Liver (tissue), 9 donors: ENCODE measurements around the gene AFAP1L2. TPM values are rescaled to one million over a fixed set of nuclear protein-coding genes. Genes with fewer than 3 reads are reported as not detected.

Experiments used
- DNase-seq: peaks from one replicate; pipeline ENCODE4 v3.0.0-alpha.2; 2017; ENCODE audit warnings: low spot score
- H3K27ac ChIP-seq, 2 donors: one replicate each; pipeline ENCODE4 v1.7.0; 2013; ENCODE audit warnings: inconsistent platforms in 2 of 2, low read length in 2 of 2, control low read depth in 1 of 2, low read depth in 1 of 2, mild to moderate bottlenecking in 1 of 2
- H3K27me3 ChIP-seq, 4 donors: one replicate each; pipeline versions ENCODE4 v1.6.1 to v1.7.0; 2013; ENCODE audit warnings: low read length in 3 of 4, inconsistent platforms in 1 of 4, mild to moderate bottlenecking in 1 of 4, moderate library complexity in 1 of 4; ENCODE audit not compliant: control insufficient read depth in 4 of 4, insufficient read depth in 4 of 4
- H3K36me3 ChIP-seq, 4 donors: one replicate each; pipeline versions ENCODE4 v1.6.1 to v1.7.0; 2013; ENCODE audit warnings: low read length in 3 of 4, mild to moderate bottlenecking in 3 of 4, low read depth in 1 of 4, moderate library complexity in 1 of 4; ENCODE audit not compliant: control insufficient read depth in 4 of 4, insufficient read depth in 3 of 4
- H3K4me1 ChIP-seq, 4 donors: one replicate each; pipeline versions ENCODE4 v1.6.1 to v1.7.0; 2013; ENCODE audit warnings: low read length in 3 of 4, mild to moderate bottlenecking in 3 of 4, moderate library complexity in 1 of 4; ENCODE audit not compliant: control insufficient read depth in 4 of 4, insufficient read depth in 4 of 4
- H3K4me3 ChIP-seq, 3 donors: one replicate each; pipeline versions ENCODE4 v1.6.1 to v1.7.0; 2013; ENCODE audit warnings: low read length in 3 of 3, control low read depth in 1 of 3, low read depth in 1 of 3, mild to moderate bottlenecking in 1 of 3
- H3K9ac ChIP-seq, 2 donors: one replicate each; pipeline ENCODE4 v1.7.0; 2013; ENCODE audit warnings: low read length in 2 of 2, mild to moderate bottlenecking in 2 of 2, moderate library complexity in 2 of 2, control low read depth in 1 of 2, low read depth in 1 of 2
- H3K9me3 ChIP-seq, 4 donors: one replicate each; pipeline versions ENCODE4 v1.6.1 to v1.7.0; 2013; ENCODE audit warnings: low read length in 3 of 4; ENCODE audit not compliant: control insufficient read depth in 4 of 4
- ATF3 ChIP-seq: IDR thresholded peaks from 2 replicates; pipeline ENCODE4 v1.6.1; 2016; ENCODE audit warnings: antibody characterized with exemption
- CTCF ChIP-seq: fragments of 150-350 bp; IDR thresholded peaks from 2 replicates; pipeline ENCODE4 v1.5.1; 2017; ENCODE audit warnings: improper control_type of control experiment, low read depth, low read length; ENCODE audit not compliant: missing input control
- EGR1 ChIP-seq, 2 donors: IDR thresholded peaks; 2 replicates each; pipeline ENCODE4 v1.6.1; 2016 to 2018; ENCODE audit warnings: antibody characterized with exemption in 2 of 2, low read depth in 2 of 2
- FOXA2 ChIP-seq: IDR thresholded peaks from 2 replicates; pipeline ENCODE4 v1.6.1; 2016; ENCODE audit warnings: antibody characterized with exemption
- GABPA ChIP-seq, 2 donors: IDR thresholded peaks in 1 of 2; conservative IDR thresholded peaks in 1 of 2; 2 replicates each; pipeline ENCODE4 v1.6.1; 2016; ENCODE audit warnings: antibody characterized with exemption in 2 of 2, mild to moderate bottlenecking in 1 of 2, moderate library complexity in 1 of 2
- HNF4A ChIP-seq, 2 donors: conservative IDR thresholded peaks; 2 replicates each; pipeline ENCODE4 v1.6.1; 2016; ENCODE audit warnings: antibody characterized with exemption in 2 of 2, mild to moderate bottlenecking in 2 of 2
- HNF4G ChIP-seq: IDR thresholded peaks from 2 replicates; pipeline ENCODE4 v1.6.1; 2016; ENCODE audit warnings: antibody characterized with exemption
- JUND ChIP-seq, 2 donors: IDR thresholded peaks; 2 replicates each; pipeline ENCODE4 v1.6.1; 2016; ENCODE audit warnings: antibody characterized with exemption in 2 of 2
- MAX ChIP-seq: IDR thresholded peaks from 2 replicates; pipeline ENCODE4 v1.6.1; 2016; ENCODE audit warnings: antibody characterized with exemption
- NR2F2 ChIP-seq: IDR thresholded peaks from 2 replicates; pipeline ENCODE4 v1.6.1; 2016; ENCODE audit warnings: antibody characterized with exemption
- RAD21 ChIP-seq, 2 donors: IDR thresholded peaks; 2 replicates each; pipeline ENCODE4 v1.6.1; 2016; ENCODE audit warnings: antibody characterized with exemption in 2 of 2, mild to moderate bottlenecking in 2 of 2
- REST ChIP-seq: IDR thresholded peaks from 2 replicates; pipeline ENCODE4 v1.6.1; 2016; ENCODE audit warnings: antibody characterized with exemption, mild to moderate bottlenecking
- RXRA ChIP-seq, 2 donors: IDR thresholded peaks; 2 replicates each; pipeline ENCODE4 v1.6.1; 2017 to 2018; ENCODE audit warnings: antibody characterized with exemption in 2 of 2, mild to moderate bottlenecking in 1 of 2
- SP1 ChIP-seq: IDR thresholded peaks from 2 replicates; pipeline ENCODE4 v1.6.1; 2018; ENCODE audit warnings: antibody characterized with exemption, mild to moderate bottlenecking
- TAF1 ChIP-seq: conservative IDR thresholded peaks from 2 replicates; pipeline ENCODE4 v1.6.1; 2016; ENCODE audit warnings: antibody characterized with exemption, mild to moderate bottlenecking
- ZBTB33 ChIP-seq: IDR thresholded peaks from 2 replicates; pipeline ENCODE4 v1.6.1; 2016; ENCODE audit warnings: antibody characterized with exemption
- WGBS: extraction: QIAGEN DNeasy Blood & Tissue Kit; methylation state at CpG from one replicate; pipeline ENCODE4 v1.1.7; 2013; 5-methylcytosine and 5-hydroxymethylcytosine counted together
- polyA plus RNA-seq, 2 donors: library from polyadenylated mRNA; stranded (reverse) in 1 of 2; unstranded in 1 of 2; fragments of 200-250 nt in 1 of 2; fragments of >200 nt in 1 of 2; fragmentation: Nextera tagmentation in 1 of 2; extraction: Ambion mirVana in 1 of 2; gene quantifications; one replicate each; pipeline versions ENCODE4 v1.2.1 to v1.2.3, GENCODE V29; 2013 to 2015
- total RNA-seq, 2 donors: library from RNA; depleted of rRNA; stranded (reverse); fragments of >200 nt; gene quantifications; one replicate each; pipeline ENCODE4 v1.2.3, GENCODE V29; 2014
- donor health status: healthy.
- donor health status: healthy.
- donor health status: healthy.
- donor health status: healthy.
- donor health status: healthy.

Gene AFAP1L2
- total and polyA plus RNA-seq, 4 donors = 0.53 to 1.8 (median 1.3) TPM

GRCh38 chr10:114373631-114374030 is 30.7 kb downstream of the AFAP1L2 start (continued):
- TF ChIP-seq REST (no peak), GABPA (IDR thresholded peaks at IDR 0.05 in 1 of 2, conservative IDR thresholded peaks at IDR 0.05 in 1 of 2) (no peak), RAD21 (IDR thresholded peaks at IDR 0.05) (no peak), MAX (no peak)

GRCh38 chr10:114372995-114373394 is 31.3 kb downstream of the AFAP1L2 start:
- Histone ChIP-seq H3K4me3 (no peak overlapping the region), H3K27ac (no peak overlapping the region), H3K4me1 (no peaks in the 10 kb centered on the region), H3K27me3 (no peaks in the 10 kb centered on the region), H3K9me3 (no peaks in the 10 kb centered on the region), H3K9ac (no peak overlapping the region), H3K36me3 (no peaks in the 10 kb centered on the region)
- WGBS = 72% methylated on average over 5 of the region's 5 CpGs
- TF ChIP-seq SP1 (no peak), JUND (IDR thresholded peaks at IDR 0.05) (no peak), ZBTB33 (no peak), NR2F2 (no peak), MAX (no peak), REST (no peak), CTCF (no peak), TAF1 (no peak), FOXA2 (no peak), HNF4G (no peak), HNF4A (conservative IDR thresholded peaks at IDR 0.05) (no peak), EGR1 (IDR thresholded peaks at IDR 0.05; ENCODE audit: low read depth in 2 of 2) (no peak), RAD21 (IDR thresholded peaks at IDR 0.05) (no peak), ATF3 (no peak), GABPA (IDR thresholded peaks at IDR 0.05 in 1 of 2, conservative IDR thresholded peaks at IDR 0.05 in 1 of 2) (no peak), RXRA (IDR thresholded peaks at IDR 0.05) (no peak)
- no peak for DNase-seq
